ENCODE measurements around the gene RNF145.

DNA sequence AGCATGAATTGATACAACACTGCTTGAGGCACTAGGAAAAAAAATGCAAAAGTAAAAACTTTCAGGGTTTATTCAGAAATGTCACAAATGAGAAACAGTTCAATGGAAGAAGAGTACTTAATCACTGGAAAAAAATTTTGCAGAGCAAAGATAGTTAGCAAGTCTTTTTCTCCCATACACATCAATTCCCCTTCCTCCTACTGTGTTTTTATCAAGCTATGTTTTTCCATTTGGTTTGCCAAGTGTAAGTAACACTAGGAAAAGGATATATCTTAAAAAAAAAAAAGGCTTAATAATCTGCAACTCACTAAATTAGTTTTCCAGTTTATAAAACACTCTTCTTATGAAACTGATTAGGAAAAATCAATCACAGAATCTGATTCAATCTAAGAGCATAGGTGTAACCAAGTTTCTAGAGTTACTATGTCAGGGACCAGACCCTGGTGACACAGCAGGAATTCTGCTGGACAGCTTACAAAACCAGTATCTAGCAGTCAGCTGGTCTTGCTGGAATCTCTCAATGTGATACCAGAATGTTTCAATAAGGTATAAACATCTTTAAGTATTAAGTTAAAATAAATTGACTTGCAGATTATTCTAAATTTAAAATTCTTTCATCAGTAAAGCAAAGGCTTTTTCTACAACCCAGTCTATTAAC is 34.7 kb downstream of the RNF145 start:
- TF ChIP-seq, protein P1, sequence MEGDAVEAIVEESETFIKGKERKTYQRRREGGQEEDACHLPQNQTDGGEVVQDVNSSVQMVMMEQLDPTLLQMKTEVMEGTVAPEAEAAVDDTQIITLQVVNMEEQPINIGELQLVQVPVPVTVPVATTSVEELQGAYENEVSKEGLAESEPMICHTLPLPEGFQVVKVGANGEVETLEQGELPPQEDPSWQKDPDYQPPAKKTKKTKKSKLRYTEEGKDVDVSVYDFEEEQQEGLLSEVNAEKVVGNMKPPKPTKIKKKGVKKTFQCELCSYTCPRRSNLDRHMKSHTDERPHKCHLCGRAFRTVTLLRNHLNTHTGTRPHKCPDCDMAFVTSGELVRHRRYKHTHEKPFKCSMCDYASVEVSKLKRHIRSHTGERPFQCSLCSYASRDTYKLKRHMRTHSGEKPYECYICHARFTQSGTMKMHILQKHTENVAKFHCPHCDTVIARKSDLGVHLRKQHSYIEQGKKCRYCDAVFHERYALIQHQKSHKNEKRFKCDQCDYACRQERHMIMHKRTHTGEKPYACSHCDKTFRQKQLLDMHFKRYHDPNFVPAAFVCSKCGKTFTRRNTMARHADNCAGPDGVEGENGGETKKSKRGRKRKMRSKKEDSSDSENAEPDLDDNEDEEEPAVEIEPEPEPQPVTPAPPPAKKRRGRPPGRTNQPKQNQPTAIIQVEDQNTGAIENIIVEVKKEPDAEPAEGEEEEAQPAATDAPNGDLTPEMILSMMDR (IDR thresholded peaks at IDR 0.05): no peak
- TF ChIP-seq POLR2A (IDR thresholded peaks at IDR 0.05): no peak

All from testis (tissue), 2 donors.